ENCODE data around the gene GLIS1.

The GLIS1 gene

DNA sequence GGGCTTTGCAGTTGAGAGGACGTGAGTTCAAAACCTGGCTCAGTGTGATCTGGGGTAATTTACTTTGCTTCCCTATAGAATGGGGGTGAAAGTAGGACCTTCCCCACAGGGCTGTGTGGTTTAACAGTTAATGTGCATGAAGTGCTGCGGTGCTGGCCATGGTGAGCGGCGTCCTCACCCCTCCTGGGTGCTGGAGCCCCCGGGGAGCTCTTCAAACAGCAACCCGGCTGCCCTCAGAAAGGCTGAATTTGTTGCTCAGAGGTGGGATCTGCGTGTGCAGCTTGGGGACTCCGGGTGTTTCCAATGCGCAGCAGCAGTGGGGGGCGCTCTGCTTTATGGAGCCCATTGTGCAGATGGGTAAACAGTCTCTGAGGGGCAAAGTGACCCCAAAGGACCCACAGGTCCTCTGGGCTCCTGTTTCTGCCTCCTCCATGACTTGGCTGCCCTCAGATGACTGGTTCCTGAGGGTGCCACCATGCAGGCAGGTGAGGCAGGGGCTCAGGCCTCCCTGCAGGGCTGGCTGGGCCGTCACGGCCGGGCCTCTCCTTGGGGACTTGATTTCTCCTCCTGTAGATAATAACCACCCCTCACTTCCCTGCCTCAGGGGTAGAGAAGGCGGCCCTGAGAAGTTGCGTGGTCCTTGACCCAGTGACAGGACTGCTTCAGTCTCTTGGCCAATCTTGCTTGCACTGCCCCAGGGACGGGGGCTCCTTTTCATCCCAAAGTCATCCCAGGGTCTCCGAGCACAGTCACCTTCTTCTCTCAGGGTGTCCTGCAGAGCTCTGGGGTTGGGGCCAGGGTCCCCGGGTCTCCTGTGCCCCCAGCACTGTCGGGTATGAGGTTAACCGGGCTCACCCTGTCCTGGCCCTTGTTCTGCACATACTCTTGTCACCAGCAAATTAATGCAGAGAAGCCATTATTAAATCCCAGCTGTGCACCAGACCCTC, 239.4 kb downstream of the GLIS1 start:
- no peak for DNase-seq (ENCODE audit: low read depth in 1 of 2, low spot score in 1 of 2)

DNA sequence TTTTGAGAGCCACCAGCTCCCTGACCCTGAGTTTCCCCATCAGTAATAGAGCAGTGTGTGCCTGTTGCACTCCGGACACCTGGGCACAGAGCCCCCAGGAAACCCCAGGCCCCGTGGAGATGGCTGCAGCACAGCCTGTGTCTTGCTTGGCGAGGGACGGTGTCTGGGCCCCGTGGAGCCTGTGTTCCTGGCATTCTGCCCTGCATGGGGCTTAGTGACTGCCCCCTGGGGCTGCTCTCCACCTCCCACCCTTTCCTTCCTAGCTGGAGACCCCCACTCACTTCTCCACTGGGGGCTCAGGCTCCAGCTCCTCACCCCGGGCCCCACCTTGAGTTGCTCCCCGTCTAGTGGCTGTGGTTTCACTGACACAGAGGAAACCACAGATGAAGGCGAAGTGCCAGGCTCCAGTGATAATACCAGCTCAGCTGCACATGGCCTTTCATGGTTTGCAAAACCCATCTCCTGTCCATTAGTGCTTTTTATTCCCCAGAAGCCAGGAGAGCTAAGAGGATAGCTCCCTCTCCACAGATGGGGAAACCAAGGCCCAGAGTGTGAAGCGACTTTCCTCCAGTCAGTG, 240.3 kb downstream of the GLIS1 start:
- no peak for DNase-seq (ENCODE audit: low read depth in 1 of 2, low spot score in 1 of 2)

DNA sequence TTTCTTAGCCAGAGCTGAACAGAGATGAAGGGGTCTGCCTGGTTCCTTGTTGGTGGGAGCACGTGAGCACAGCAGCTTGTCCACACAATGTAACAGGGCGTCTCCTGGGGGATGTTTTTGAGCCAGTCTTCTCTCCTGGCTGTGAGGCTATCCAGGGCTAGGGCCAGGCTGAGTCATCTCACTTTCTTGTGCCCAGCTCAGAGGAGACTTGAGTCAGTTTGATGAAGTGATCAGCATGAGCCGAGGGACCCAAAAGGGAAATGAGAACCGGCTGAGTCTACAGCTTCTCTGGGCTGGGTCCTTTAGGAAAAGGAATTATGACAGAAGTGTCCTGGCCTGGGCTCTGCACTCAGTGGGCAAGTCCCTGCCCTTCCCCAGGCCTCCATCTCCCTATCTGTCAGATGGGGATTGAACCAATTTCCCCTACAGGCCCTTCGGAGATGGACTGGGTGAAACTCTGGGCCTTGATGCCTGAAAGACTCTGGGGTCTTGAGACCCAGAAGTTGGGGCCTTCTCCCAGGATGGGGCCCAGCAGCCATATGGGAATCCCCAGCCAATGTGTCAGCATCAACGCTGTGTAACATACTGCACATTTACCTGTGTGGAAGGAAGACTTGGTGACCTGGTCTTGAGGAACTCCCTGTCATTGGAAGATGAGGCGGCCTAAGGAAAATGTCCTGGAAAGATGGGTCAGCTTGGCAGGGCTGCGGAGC, 243.2 kb downstream of the GLIS1 start:
- DNase-seq (ENCODE audit: low read depth in 1 of 2, low spot score in 1 of 2) = no peak

DNA sequence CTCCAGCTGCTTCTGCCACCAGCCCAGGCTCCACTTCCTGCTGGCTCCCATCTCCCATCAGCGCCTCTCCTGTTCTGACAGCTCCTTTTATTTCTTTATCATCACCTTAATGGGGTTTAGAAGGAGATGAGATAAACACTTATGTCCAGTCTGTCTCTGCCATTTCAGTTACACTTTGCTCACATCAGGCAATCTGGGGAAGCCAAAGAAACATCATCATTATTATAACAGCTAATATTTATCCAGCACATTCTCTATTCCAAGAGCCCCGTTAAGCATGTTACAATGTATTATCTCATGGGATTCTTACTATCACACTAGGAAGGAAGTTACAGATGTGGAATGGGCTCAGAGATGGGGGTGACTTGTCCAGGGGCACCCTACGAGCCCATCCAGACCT, 248.6 kb downstream of the GLIS1 start:
- no peak for DNase-seq (ENCODE audit: low read depth in 1 of 2, low spot score in 1 of 2)

DNA sequence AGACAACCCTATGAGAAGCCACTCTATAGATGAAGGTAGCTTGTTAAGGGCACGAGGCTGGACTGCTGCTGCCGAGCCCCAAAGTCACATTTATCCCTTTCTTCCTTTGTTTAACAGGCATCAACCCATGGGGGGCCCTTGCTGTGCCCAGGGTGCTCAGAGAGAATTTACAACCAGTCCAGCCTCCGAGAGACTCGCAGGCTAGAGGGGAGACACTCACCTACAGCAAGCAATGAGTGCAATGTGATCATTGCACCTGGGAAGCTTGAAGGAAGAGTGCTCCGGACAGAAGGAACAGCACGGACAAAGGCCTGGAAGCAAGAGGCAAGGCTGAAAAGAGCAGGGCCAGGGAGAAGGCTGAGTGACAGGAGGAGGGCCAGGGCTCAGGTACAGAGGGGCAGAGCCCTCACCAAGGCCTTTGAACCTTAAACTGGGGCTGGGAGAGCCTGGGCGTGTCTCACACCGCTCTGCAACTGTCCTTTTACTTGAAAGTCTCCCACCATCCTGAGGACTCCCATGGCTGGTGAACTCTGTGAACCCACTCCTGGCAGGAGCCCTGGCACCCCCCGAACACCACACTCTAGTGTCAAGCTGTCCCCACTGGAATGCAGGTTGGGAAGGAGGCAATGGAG, 252.5 kb downstream of the GLIS1 start:
- no peak for DNase-seq (ENCODE audit: low read depth in 1 of 2, low spot score in 1 of 2)

DNA sequence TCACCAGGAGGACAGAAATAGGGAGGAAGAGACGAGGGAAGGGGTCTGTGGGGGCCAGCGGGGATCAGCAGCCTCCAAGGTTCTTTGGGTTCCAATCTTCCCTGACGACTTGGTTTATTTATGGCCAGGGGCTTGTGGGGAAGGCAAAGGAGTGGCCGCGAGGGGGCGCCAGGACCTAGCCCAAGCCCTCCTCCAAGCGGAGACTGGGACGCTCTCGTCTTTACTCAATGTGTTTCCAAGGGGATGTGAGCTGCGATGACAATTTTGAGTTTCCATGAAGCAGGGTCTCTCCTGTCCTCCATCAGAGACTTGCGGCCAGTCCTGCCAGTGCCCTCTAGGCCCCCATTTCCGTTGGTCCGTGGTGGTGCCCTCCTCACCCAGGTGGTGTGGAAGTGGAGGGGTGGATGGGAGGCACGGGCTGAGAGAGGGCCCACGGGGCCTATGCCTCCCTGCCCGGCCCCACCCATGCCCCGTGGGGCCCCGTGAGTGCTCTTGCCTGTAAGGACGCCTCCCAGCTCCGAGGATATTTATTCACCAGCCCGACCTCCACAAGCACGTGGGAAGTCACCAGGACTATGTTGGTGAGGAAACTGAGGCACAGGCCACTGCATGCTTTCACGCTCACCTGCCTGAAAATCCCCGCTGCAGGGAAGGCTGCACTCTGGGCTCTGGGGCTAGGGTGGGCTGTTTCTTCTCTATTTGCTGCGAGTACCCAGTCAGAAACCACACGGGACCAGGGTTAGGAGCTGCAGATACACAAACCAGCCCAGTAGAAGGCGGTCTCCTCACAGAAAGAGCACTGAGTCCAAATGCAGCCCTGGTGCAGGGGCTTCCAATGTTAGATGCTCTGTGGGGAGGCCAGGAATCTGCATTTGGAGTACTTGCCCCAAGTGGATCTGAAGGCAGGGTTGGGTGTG, 253.2 kb downstream of the GLIS1 start:
- peak in 1 of 2 donors; percentile 36 for DNase-seq (ENCODE audit: low read depth in 1 of 2, low spot score in 1 of 2)

DNA sequence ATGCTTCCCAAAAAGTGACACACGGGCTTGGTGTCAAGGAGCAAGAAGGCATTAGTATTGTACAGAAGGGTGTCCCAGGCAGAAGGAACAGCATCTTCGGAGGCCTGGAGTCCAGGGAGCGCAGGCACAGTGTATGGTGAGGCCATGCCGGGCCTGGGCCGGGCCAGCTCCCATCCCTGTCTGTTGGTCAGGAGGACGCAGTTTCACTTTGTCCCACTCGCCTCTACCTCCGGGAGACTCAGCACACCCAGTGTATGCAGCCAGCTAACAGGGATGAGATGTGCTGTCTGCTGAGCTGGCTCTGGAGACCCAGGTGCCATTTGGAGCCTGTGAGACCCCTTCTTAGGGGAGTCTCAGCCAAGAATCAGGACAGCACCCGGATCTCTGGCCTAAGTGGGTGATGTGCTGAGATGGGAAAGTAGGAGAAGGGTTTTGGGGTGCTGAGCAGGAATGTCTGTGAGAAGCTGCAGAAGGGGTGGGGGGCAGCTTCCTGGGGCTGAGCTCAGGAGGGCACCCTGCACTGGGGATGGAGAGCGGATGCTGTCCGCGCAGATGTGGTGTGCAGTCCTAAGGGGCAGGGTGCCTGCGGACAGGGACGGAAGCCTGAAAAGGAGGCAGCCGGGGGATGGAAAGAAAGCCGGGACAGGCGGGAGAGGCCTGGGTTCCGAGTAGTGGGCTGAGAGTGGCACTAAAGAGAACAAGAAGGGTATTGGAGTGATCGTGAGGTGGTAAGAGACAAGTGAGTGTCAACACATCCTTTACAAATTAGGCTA, 254.1 kb downstream of the GLIS1 start:
- no peak for DNase-seq (ENCODE audit: low read depth in 1 of 2, low spot score in 1 of 2)

DNA sequence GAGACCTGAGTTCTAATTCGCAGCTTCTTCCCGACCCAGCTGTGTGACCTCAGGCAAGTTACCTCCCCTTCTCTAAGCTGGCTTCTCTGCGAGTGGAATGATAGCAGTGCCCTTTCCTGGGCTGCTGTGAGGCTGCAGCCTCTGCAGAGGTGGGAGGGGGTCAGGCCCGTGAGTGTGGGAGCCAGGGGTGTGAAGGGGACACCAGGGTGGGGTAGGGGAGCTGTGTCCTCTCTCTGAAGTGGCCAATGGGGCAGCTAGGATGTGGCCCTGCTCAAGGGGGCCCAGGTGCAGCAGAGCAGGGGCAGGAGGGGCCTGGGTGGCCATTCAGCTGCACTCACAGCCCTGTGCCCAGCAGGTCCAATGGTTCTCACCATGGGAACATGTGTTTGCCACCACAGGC, 255.3 kb downstream of the GLIS1 start:
- DNase-seq (ENCODE audit: low read depth in 1 of 2, low spot score in 1 of 2) = no peak

DNA sequence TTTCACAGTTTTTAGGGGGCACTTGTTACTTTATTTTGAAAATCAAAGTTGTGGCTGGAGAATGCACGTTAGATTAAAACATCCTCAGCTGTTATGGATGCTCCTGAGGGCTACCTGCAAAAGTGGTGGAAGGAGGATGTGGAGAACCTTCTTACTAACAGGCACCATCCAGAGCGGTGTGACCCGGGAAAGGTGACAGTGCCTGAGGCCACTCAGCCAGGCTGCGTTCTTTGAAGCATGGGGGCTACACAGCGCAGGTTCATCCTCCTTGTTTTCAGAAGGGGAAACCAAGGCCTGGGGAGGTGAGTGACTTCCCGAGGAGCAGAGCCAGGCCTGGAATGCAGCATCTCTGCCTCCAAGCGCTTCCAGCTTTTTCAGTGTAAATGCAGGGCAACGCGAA, 255.8 kb downstream of the GLIS1 start:
- DNase-seq (ENCODE audit: low read depth in 1 of 2, low spot score in 1 of 2) = no peak

DNA sequence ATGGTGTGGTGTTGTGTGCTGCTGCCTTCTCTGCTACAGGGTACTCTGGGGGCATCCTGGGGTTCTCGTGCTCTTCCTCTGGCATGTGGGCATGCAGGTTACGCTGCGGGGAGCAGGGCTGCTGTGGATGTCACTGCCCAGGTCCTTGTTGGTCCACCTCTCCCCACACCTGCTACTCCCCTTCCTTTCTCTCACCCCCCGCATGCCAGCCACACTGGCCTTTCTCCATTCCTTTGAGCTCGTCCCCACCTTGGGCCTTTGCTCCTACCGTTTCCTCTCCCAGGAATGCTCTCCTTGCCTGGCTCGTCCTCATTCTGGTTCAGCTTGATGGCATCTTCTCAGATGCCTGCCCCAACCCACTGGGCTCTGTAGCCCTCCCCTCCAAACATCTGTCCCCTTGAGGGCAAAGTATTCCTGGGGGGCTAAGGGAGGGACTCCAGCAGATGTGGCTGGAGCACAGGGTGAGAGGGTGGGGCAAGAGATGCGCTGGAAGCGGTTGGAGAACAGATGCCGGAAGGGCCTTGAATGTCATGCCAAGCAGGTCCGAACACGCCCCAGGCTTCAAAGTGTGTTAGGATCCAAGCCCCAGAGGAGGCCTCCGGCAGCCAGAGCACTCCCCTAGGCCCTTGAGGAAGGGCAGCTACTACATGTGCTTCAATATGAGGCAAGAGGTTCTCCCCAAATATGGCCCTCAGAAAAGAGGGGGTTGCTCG, 256.4 kb downstream of the GLIS1 start:
- DNase-seq (ENCODE audit: low read depth in 1 of 2, low spot score in 1 of 2) = no peak

DNA sequence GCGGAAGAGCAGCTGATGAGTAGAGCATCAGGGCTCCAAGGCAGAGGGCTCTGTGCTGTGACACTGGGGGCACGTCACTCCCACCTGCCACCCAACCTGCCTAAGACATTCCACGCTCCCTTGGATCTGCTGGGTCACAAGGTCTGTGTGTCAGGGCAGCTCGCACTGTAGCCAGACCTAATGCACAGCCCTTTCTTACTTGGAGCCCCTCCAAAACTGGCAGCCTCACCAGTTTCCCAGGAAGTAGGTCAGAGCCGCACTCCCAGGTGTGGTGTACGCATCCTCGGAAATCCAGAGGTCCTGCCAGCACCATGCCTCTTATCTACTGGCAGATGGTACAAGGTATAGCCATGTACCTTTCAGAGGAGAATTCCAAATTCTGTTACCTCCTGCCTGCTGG, 257.5 kb downstream of the GLIS1 start:
- DNase-seq (ENCODE audit: low read depth in 1 of 2, low spot score in 1 of 2) = no peak

DNA sequence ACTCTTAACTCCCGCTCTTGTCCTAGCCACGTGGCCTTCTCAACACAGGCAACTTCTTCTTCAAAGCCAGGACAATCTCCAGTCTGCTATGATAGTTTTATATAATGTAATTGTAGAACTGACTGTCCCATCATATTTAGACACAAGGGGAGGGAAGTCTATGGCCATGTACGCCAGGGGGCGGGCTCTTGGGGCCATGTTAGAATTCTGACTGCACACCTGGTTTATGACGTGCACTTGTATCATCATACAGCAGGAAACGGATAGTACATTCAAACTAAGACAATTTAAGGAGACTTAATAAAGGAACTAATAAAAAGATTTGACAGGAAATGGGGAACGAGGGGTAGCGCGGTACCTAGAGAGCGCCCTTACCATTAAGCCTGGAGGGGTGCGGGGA, 258.3 kb downstream of the GLIS1 start:
- no peak for DNase-seq (ENCODE audit: low read depth in 1 of 2, low spot score in 1 of 2)

DNA sequence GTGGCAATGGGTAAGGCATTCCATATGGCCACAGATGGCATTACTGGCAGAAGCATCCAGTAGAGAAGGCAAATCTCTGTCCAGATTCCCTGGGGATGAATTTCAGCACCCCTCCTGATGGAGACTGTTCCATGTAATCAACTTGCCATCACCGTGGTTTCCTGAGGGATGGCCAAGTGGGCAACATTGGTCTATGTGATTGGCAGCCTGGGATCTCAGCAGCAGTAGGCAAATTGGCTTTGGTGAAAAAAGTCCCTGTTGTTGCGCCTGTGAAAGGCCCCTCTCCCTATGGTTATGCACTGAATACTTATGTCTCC, 260.5 kb downstream of the GLIS1 start:
- no peak for DNase-seq (ENCODE audit: low read depth in 1 of 2, low spot score in 1 of 2)

DNA sequence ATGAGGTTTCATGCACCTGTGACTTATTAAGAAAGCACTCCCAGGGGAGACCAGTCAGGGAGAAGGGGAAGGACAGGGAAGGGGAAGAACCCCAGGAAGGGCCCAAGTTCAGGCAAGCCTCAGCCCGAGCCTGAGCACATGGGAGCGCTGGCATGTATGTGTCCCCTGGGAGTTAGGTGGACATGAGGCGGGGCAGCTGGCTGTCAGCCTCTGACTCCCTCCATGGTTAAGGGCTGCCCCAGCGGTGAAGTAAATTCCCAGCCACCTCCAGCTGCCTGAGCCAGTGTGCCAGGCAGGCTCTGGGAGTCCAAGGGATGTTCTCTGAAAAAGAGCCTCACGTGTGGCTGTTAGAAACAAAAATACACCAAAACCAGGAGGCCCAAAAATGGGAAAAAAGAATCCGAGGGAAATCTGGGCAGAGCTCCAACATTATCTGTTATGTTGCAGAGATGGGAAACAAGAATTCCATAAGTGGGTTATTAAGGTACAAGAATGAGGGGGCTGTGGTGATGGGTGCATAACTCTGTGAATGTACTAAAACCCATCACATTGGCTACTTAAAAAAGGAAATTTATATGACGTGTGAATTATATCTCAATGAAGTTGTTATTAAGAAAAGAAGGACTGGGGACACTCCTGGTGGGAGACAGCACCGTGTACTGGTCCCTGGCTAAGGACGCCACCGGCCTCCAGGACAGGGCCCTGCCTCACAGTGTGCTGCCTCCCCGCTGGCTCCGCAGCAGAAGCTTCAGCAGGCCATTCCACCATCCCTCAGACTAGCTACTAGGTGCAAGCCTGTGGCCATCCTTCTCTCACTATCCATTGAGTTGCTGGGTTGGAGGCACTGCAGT, 261.1 kb downstream of the GLIS1 start:
- DNase-seq (ENCODE audit: low read depth in 1 of 2, low spot score in 1 of 2) = no peak

DNA sequence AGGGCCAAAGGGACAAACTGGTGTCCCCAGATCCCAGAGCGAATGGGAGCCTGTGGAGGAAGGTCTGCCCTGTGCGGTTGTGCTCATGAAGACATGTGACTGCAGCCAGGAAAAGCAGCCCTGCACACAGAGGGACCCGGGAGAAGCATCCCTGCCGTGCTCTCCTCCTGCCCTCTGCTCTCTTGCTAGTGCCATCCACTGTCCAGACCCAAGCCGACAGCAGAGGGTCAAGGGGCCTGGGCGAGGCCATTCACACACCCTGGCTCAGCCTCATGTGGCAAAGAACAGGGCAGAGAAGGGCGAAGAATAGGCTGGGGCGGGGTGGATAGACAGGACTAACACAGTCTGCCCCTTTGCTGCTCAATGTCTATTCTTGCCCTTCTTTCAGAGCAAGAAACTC, 262.4 kb downstream of the GLIS1 start:
- DNase-seq (ENCODE audit: low read depth in 1 of 2, low spot score in 1 of 2) = no peak

DNA sequence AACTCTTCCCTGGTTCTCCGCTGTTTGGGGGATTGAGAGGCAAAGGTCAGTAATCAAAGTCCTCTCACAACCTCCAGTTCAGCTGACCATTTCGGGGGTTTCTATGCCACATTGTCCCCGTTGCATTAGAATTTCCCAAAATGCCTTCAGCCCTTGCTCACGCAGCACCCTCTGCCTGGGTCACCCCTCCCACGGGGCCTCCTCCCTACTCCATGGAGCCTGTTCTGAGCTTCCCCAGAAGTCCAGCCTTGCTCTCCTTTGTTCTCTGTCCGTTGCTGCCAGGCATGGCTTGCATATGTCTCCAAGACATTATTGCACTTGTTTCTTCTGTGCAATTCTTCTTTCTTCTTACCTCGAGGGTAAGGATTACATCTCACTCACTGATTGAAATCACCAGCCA, 263.3 kb downstream of the GLIS1 start:
- no peak for DNase-seq (ENCODE audit: low read depth in 1 of 2, low spot score in 1 of 2)

DNA sequence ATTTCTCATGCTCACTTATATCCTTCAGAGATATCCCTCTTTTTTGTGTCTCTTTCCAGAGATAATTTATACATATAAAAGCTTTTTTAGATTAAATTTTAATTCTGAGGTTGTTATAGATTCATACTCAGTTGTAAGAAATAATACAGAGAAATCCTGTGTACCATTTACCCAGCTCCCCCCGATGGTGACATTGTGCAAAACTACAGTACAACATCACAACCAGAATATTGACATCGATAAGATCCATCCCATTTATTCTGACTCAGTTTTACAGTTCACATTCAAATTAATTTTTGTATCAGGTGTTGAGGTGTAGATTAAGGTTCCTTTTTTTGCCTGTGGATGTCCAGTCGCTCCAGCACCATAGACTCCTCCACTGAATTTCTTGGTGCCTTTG, 265.5 kb downstream of the GLIS1 start:
- DNase-seq (ENCODE audit: low read depth in 1 of 2, low spot score in 1 of 2) = no peak

DNA sequence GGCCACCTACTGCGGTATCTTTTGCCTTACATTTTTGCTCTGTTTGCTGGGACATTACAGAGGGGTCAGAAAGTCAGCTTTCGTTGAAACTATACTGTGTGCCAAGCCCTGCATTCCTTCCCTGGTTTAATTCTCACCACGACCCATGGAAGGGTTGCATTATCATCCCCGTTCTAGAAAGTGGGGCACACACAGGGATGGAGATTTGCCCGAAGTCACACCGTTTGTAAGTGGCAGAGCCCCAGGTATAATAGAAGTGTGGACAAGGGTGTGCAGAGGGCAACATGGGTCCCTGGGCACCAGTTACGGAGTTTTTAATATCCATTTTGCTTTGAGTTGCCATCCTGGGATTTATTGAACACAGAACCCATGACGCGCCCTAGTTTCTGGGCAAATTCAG, 268.0 kb downstream of the GLIS1 start:
- DNase-seq (ENCODE audit: low read depth in 1 of 2, low spot score in 1 of 2) = no peak

Measured in stimulated activated CD4-positive, alpha-beta T cell treated with anti-CD3 and anti-CD28 coated beads, Interleukin-15, amount 100 ng/mL, for 1 hour (primary cell).